Upper lobe of left lung (tissue), 4 donors: ENCODE measurements around the gene ZNF507.

Experiments used
- POLR2A ChIP-seq, 4 donors: fragments of 450-650 bp; IDR thresholded peaks; one replicate each; pipeline ENCODE4 v1.5.1; 2016 to 2017; ENCODE audit warnings: antibody characterized with exemption in 4 of 4, mild to moderate bottlenecking in 2 of 4
- POLR2AphosphoS5 ChIP-seq, 2 donors: sonication (generic); formaldehyde crosslinking; IDR thresholded peaks; one replicate each; pipeline ENCODE4 v1.5.1; 2017; ENCODE audit warnings: antibody characterized with exemption in 2 of 2
- TF ChIP-seq, protein P1 (sequence below), 6 experiments: fragments of 450-650 bp in 4 of 6; fragments of 200-600 bp in 2 of 6; sonication (generic) in 2 of 6; IDR thresholded peaks; one replicate each; pipeline ENCODE4 v1.5.1; 2016 to 2019; ENCODE audit warnings: antibody characterized with exemption in 6 of 6

DNA sequence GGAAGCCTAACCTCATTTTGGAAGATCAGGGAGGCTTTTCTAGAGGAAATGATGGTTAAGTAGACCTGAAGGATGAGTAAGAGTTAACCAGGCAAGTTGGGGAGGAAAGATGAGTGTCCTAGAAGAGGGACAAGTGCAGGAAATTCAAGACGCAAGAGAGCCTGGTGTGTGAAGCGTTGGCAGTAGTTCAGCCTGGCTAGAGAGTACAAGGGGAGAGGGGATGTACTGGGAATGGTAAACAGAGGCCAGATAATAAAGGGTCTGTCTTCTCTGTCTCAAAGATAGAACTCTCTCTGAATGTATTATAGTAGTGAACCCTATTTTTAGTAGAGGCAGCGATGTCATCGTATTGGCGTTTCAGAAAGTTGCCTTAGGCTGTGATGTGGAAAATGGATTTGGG, 69.8 kb downstream of the ZNF507 start:
- TF ChIP-seq, protein P1, sequence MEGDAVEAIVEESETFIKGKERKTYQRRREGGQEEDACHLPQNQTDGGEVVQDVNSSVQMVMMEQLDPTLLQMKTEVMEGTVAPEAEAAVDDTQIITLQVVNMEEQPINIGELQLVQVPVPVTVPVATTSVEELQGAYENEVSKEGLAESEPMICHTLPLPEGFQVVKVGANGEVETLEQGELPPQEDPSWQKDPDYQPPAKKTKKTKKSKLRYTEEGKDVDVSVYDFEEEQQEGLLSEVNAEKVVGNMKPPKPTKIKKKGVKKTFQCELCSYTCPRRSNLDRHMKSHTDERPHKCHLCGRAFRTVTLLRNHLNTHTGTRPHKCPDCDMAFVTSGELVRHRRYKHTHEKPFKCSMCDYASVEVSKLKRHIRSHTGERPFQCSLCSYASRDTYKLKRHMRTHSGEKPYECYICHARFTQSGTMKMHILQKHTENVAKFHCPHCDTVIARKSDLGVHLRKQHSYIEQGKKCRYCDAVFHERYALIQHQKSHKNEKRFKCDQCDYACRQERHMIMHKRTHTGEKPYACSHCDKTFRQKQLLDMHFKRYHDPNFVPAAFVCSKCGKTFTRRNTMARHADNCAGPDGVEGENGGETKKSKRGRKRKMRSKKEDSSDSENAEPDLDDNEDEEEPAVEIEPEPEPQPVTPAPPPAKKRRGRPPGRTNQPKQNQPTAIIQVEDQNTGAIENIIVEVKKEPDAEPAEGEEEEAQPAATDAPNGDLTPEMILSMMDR (IDR thresholded peaks at IDR 0.05), result no peak
- TF ChIP-seq POLR2AphosphoS5 (IDR thresholded peaks at IDR 0.05) (no peak), POLR2A (IDR thresholded peaks at IDR 0.05) (no peak)
